Measurements from ENCODE around the gene RNASE3. TPM values are rescaled to one million over a fixed set of nuclear protein-coding genes. Genes with fewer than 3 reads are reported as not detected.
"Not testable (repeated sequence)": the region's sequence is repeated elsewhere in the genome, so short reads cannot be mapped to it uniquely, and the experiment has no call there.

Gene RNASE3
- total RNA-seq, 4 donors from 2014 or later, result not detected

GRCh38 chr14:20877016-20877415 lies 14.2 kb upstream of the RNASE3 start:
- TF ChIP-seq CTCF (IDR thresholded peaks at IDR 0.05) (no peak), POLR2A (IDR thresholded peaks at IDR 0.05) (no peak)
- intact Hi-C loops (cut with DNase I; ENCODE audit: low total_unique reads), result loop anchor here (10.0 kb wide), 1 partner anchor 88 kb away; no protein-coding TSS in a partner anchor
- no peak for DNase-seq (ENCODE audit: low spot score in 2 of 2)

GRCh38 chr14:20878695-20879094 lies 12.5 kb upstream of the RNASE3 start:
- TF ChIP-seq CTCF (IDR thresholded peaks at IDR 0.05) (no peak), POLR2A (IDR thresholded peaks at IDR 0.05) (no peak)
- intact Hi-C loops (cut with DNase I; ENCODE audit: low total_unique reads), result loop anchor here (10.0 kb wide), 1 partner anchor 86 kb away; no protein-coding TSS in a partner anchor
- no peak overlapping the region for H3K4me3 ChIP-seq (ENCODE audit: low read depth, poor library complexity, severe bottlenecking)
- no peak for DNase-seq (ENCODE audit: low spot score in 2 of 2)
- WGBS, 2 donors, result 73 to 78% methylated on average over 3 of the region's 3 CpGs

More at GRCh38 chr14:20877016-20877415, 14.2 kb upstream of the RNASE3 start:
- no peak overlapping the region for H3K4me3 ChIP-seq (ENCODE audit: low read depth, poor library complexity, severe bottlenecking)

- DNase-seq (ENCODE audit: low spot score in 2 of 2); intact Hi-C loops (cut with DNase I; ENCODE audit: low total_unique reads); H3K4me3 ChIP-seq (ENCODE audit: low read depth, poor library complexity, severe bottlenecking): not testable (repeated sequence)
- 75 to 80% methylated on average over 5 of the region's 5 CpGs for WGBS, 2 donors
Measured at GRCh38 chr14:20881229-20881628, 10.0 kb upstream of the RNASE3 start.

GRCh38 chr14:20882787-20883186 lies 8.4 kb upstream of the RNASE3 start:
- DNase-seq (ENCODE audit: low spot score in 2 of 2); H3K4me3 ChIP-seq (ENCODE audit: low read depth, poor library complexity, severe bottlenecking); intact Hi-C loops (cut with DNase I; ENCODE audit: low total_unique reads): not testable (repeated sequence)
- no CpG with 5 or more reads among the region's 10 CpGs for whole genome bisulfite sequencing, 2 donors

GRCh38 chr14:20888411-20888810 lies 2.8 kb upstream of the RNASE3 start:
- H3K4me3 ChIP-seq (ENCODE audit: low read depth, poor library complexity, severe bottlenecking); intact Hi-C loops (cut with DNase I; ENCODE audit: low total_unique reads); DNase-seq (ENCODE audit: low spot score in 2 of 2): not testable (repeated sequence)
- WGBS, 2 donors, result 78 to 82% methylated on average over 5 of the region's 5 CpGs

GRCh38 chr14:20895322-20895721 lies 4.1 kb downstream of the RNASE3 start:
- DNase-seq (ENCODE audit: low spot score in 2 of 2); intact Hi-C loops (cut with DNase I; ENCODE audit: low total_unique reads); H3K4me3 ChIP-seq (ENCODE audit: low read depth, poor library complexity, severe bottlenecking): not testable (repeated sequence)
- WGBS, 2 donors, result 30 to 35% methylated on average over 1 of the region's 1 CpG

GRCh38 chr14:20904393-20905029 lies 13.3 kb downstream of the RNASE3 start:
- H3K4me3 ChIP-seq (ENCODE audit: low read depth, poor library complexity, severe bottlenecking), result no peak overlapping the region
- no peak for TF ChIP-seq POLR2A (IDR thresholded peaks at IDR 0.05)
- TF ChIP-seq CTCF (IDR thresholded peaks at IDR 0.05), result no peak
- WGBS, 2 donors, result 71 to 74% methylated on average over 4 of the region's 4 CpGs
- intact Hi-C loops (cut with DNase I; ENCODE audit: low total_unique reads), result no loop called here
- no peak for DNase-seq (ENCODE audit: low spot score in 2 of 2)

- 80 to 84% methylated on average over 2 of the region's 2 CpGs for WGBS, 2 donors
- TF ChIP-seq POLR2A (IDR thresholded peaks at IDR 0.05), result no peak
- no peak for TF ChIP-seq CTCF (IDR thresholded peaks at IDR 0.05)
- H3K4me3 ChIP-seq (ENCODE audit: low read depth, poor library complexity, severe bottlenecking), result no peak overlapping the region
- DNase-seq (ENCODE audit: low spot score in 2 of 2), result no peak
- intact Hi-C loops (cut with DNase I; ENCODE audit: low total_unique reads), result no loop called here
Measured at GRCh38 chr14:20905676-20906075, 14.5 kb downstream of the RNASE3 start.
